Naive thymus-derived CD4-positive, alpha-beta T cell (primary cell): ENCODE results near the gene RILPL1. TPM values are rescaled to one million over a fixed set of nuclear protein-coding genes. Genes with fewer than 3 reads are reported as not detected.

ENCODE experiments used
- ATAC-seq: fragments of 150-1000 bp; cut with Tn5 transposase; 2 replicates; pipeline ENCODE4 v1.10.0; 2021; ENCODE audit warnings: mild to moderate bottlenecking, moderate library complexity
- CTCF ChIA-PET: fragments of 350-600 bp; sonication (Branson Sonifier 250); formaldehyde crosslinking; loops from one replicate; lab custom pipeline; 2021; ENCODE audit warnings: antibody characterized with exemption; lab: Charles Lee
- POLR2A ChIA-PET: fragments of 350-600 bp; sonication (Branson Sonifier 250); formaldehyde crosslinking; loops from one replicate; lab custom pipeline; 2021; ENCODE audit warnings: antibody characterized with exemption, inconsistent platforms; lab: Charles Lee
- DNase-seq, 9 donors: peaks; one replicate each; pipeline versions ENCODE4 v3.0.0 to v3.0.0-alpha.2; 2020 to 2022; ENCODE audit warnings: mixed read lengths in 1 of 9
- H3K27ac ChIP-seq: one replicate; pipeline ENCODE4 v1.7.0; 2013; ENCODE audit warnings: mild to moderate bottlenecking, low read depth, low read length, moderate library complexity
- H3K27me3 ChIP-seq, 2 donors: one replicate each; pipeline ENCODE4 v1.7.0; 2013; ENCODE audit warnings: low read length in 2 of 2, mild to moderate bottlenecking in 2 of 2, moderate library complexity in 2 of 2; ENCODE audit not compliant: control insufficient read depth in 2 of 2, insufficient read depth in 2 of 2
- H3K36me3 ChIP-seq, 3 experiments: 1 replicate in 2 of 3; 2 replicates in 1 of 3; pipeline ENCODE4 v1.7.0; 2013; ENCODE audit warnings: low read length in 3 of 3, mild to moderate bottlenecking in 3 of 3, moderate library complexity in 1 of 3; ENCODE audit not compliant: insufficient read depth in 3 of 3, control insufficient read depth in 2 of 3
- H3K4me1 ChIP-seq, 2 donors: one replicate each; pipeline ENCODE4 v1.7.0; 2013; ENCODE audit warnings: low read length in 2 of 2, mild to moderate bottlenecking in 2 of 2, moderate library complexity in 1 of 2; ENCODE audit not compliant: control insufficient read depth in 2 of 2, insufficient read depth in 2 of 2
- H3K4me3 ChIP-seq: 2 replicates; pipeline ENCODE4 v1.7.0; 2013; ENCODE audit warnings: mild to moderate bottlenecking, low read length
- H3K9me3 ChIP-seq, 3 experiments: 1 replicate in 2 of 3; 2 replicates in 1 of 3; pipeline ENCODE4 v1.7.0; 2013; ENCODE audit warnings: low read length in 3 of 3; ENCODE audit not compliant: control insufficient read depth in 2 of 3
- H3K27ac Mint-ChIP-seq, 9 donors: one replicate each; pipeline ENCODE4 v1.8.0; 2020 to 2022; ENCODE audit warnings: mixed read lengths in 9 of 9, mild to moderate bottlenecking in 8 of 9, moderate library complexity in 5 of 9, inconsistent platforms in 2 of 9
- H3K27me3 Mint-ChIP-seq, 5 donors: one replicate each; pipeline ENCODE4 v1.8.0; 2021 to 2022; ENCODE audit warnings: mixed read lengths in 5 of 5, mild to moderate bottlenecking in 1 of 5
- H3K36me3 Mint-ChIP-seq, 5 donors: one replicate each; pipeline ENCODE4 v1.8.0; 2020 to 2022; ENCODE audit warnings: mixed read lengths in 5 of 5, mild to moderate bottlenecking in 3 of 5, inconsistent platforms in 1 of 5
- H3K4me1 Mint-ChIP-seq, 7 donors: one replicate each; pipeline ENCODE4 v1.8.0; 2020 to 2022; ENCODE audit warnings: mixed read lengths in 7 of 7, mild to moderate bottlenecking in 3 of 7, inconsistent platforms in 1 of 7
- H3K4me3 Mint-ChIP-seq, 10 donors: one replicate each; pipeline ENCODE4 v1.8.0; 2020 to 2022; ENCODE audit warnings: mild to moderate bottlenecking in 10 of 10, mixed read lengths in 10 of 10, moderate library complexity in 6 of 10, inconsistent platforms in 2 of 10
- H3K9me3 Mint-ChIP-seq, 11 donors: one replicate each; pipeline ENCODE4 v1.8.0; 2020 to 2022; ENCODE audit warnings: mixed read lengths in 11 of 11, mild to moderate bottlenecking in 4 of 11, inconsistent platforms in 1 of 11, moderate library complexity in 1 of 11
- intact Hi-C, 2 donors: fragments of 100-400 bp; cut with micrococcal nuclease; formaldehyde crosslinking; loops; one replicate each; pipeline ENCODE4 v1.15.1; 2023
- microRNA-seq: library from miRNA; unstranded; fragments of <30 nt; microRNA quantifications from one replicate; pipeline ENCODE4 v1.2.0, GENCODE V29; 2022; ENCODE audit warnings: borderline microRNAs expressed
- polyA plus RNA-seq, 2 donors: library from polyadenylated mRNA; unstranded; fragments of 300-500 nt; fragmentation: Illumina TruSeq; gene quantifications; one replicate each; pipeline ENCODE4 v1.2.3, GENCODE V29; 2021
- total RNA-seq, 6 experiments: library from RNA in 5 of 6; stranded (reverse) in 5 of 6; gene quantifications; 1 replicate in 5 of 6; 2 replicates in 1 of 6; pipeline ENCODE4 v1.2.3 and lab custom pipeline; 2021 to 2026

RILPL1 gene
- total and polyA plus RNA-seq, 7 experiments from 2014 or later, result 0.29 to 9.2 (median 3.6) TPM; not detected in 1

DNA sequence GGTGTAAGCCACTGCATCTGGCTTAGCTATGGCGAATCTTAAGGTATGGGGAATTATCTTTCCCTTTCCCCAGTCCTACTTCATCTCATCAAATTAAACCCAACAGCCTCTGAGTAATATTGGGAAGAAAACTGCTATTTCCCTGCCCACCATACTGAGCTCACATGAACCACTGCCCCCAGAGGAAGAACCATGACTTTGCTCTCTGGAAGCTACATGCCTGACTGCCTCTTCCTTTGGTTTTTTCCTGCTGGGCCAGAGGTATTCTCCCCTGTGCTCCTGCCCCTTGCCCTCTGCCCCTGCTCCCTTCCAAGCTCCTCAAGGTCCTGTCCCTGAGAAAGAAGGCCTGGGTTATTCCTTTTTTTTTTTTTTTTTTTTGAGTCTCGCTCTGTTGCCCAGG is 112.2 kb downstream of the RILPL1 start:
- H3K4me3 ChIP-seq, result no peak overlapping the region
- intact Hi-C loops, result no loop called here
- DNase-seq (no peak), ATAC-seq (no peak)
- ChIA-PET CTCF (interaction anchor here (0.6 kb wide), 1 partner anchor 207 kb away, joined by 4 read pairs; no protein-coding TSS in a partner anchor), POLR2A (interaction anchor here (1.2 kb wide), 2 partner anchors 15 to 37 kb away, joined by 3 read pairs; partner anchors contain the start of genes RILPL2 and SNRNP35)
- no peak overlapping the region for H3K27ac ChIP-seq
- Mint-ChIP-seq H3K27me3 (no peaks in the 10 kb centered on the region), H3K9me3 (peaks cover 0 to 2% (median 0%) of the 10 kb centered on the region in 11 donors), H3K4me3 (no peak overlapping the region), H3K36me3 (peaks cover 0 to 27% (median 12%) of the 10 kb centered on the region in 5 donors), H3K27ac (peak overlapping the region in 2 of 9 donors; percentile 36 to 62), H3K4me1 (peaks cover 0 to 4% (median 0%) of the 10 kb centered on the region in 7 donors)
- H3K4me1 ChIP-seq, result no peaks in the 10 kb centered on the region
- no peaks in the 10 kb centered on the region for H3K9me3 ChIP-seq
- H3K27me3 ChIP-seq, result no peaks in the 10 kb centered on the region
- H3K36me3 ChIP-seq, result peaks cover 7 to 25% (median 10%) of the 10 kb centered on the region in 3 experiments

Small RNA genes within 50 kb of the gene (microRNA-seq; reads per million reads assigned to microRNA genes)
- not detected for gene MIR3908

Other genes starting within 250 kb of the RILPL1 start
- 10 to 100 TPM; 30.1 to 49.9 (median 43.7) TPM for gene SBNO1, start 168.9 kb downstream of the RILPL1 start, total RNA-seq
- 10 to 100 TPM; 31.6 to 34.0 TPM for gene SBNO1, start 168.9 kb downstream of the RILPL1 start, polyA plus RNA-seq
- 10 to 100 TPM; 24.4 to 57.4 (median 28.3) TPM for gene KMT5A, start 149.6 kb downstream of the RILPL1 start, total RNA-seq
- 1 to 10 TPM; 1.4 to 3.1 TPM for gene KMT5A, start 149.6 kb downstream of the RILPL1 start, polyA plus RNA-seq
- gene RILPL2, start 97.0 kb downstream of the RILPL1 start, total RNA-seq, result 10 to 100 TPM in 1 of 5 experiments, 1 to 10 TPM in 4; 4.3 to 12.8 (median 5.6) TPM
- gene RILPL2, start 97.0 kb downstream of the RILPL1 start, polyA plus RNA-seq, result 1 to 10 TPM; 5.5 to 5.6 TPM
- gene SNRNP35, start 75.6 kb downstream of the RILPL1 start, total RNA-seq, result 10 to 100 TPM; 30.2 to 53.4 (median 35.8) TPM
- 10 to 100 TPM; 24.2 to 35.1 TPM for gene SNRNP35, start 75.6 kb downstream of the RILPL1 start, polyA plus RNA-seq
- 100 to 1,000 TPM in 2 of 5 experiments, 10 to 100 TPM in 3; 74.6 to 198 (median 98.0) TPM for gene TMED2, start 50.8 kb upstream of the RILPL1 start, total RNA-seq
- 100 to 1,000 TPM; 199 to 256 TPM for gene TMED2, start 50.8 kb upstream of the RILPL1 start, polyA plus RNA-seq
- 10 to 100 TPM; 26.0 to 54.0 (median 43.4) TPM for gene DDX55, start 68.4 kb upstream of the RILPL1 start, total RNA-seq
- 10 to 100 TPM; 17.1 to 21.5 TPM for gene DDX55, start 68.4 kb upstream of the RILPL1 start, polyA plus RNA-seq
- 10 to 100 TPM; 44.0 to 64.3 (median 49.5) TPM for gene EIF2B1, start 100.0 kb upstream of the RILPL1 start, total RNA-seq
- 10 to 100 TPM; 70.7 to 74.3 TPM for gene EIF2B1, start 100.0 kb upstream of the RILPL1 start, polyA plus RNA-seq
- gene GTF2H3, start 100.1 kb upstream of the RILPL1 start, total RNA-seq, result 10 to 100 TPM; 21.4 to 39.7 (median 27.7) TPM
- 10 to 100 TPM; 43.2 to 47.2 TPM for gene GTF2H3, start 100.1 kb upstream of the RILPL1 start, polyA plus RNA-seq
- gene TCTN2, start 137.4 kb upstream of the RILPL1 start, total RNA-seq, result 1 to 10 TPM; 2.5 to 9.1 (median 5.3) TPM
- 1 to 10 TPM; 1.1 to 1.6 TPM for gene TCTN2, start 137.4 kb upstream of the RILPL1 start, polyA plus RNA-seq
- 10 to 100 TPM; 36.7 to 47.6 (median 37.6) TPM for gene ATP6V0A2, start 178.6 kb upstream of the RILPL1 start, total RNA-seq
- gene ATP6V0A2, start 178.6 kb upstream of the RILPL1 start, polyA plus RNA-seq, result 10 to 100 TPM; 10.5 to 15.5 TPM
- gene DNAH10, start 228.6 kb upstream of the RILPL1 start, total RNA-seq, result under 1 TPM; 0.05 to 0.50 (median 0.11) TPM
- gene DNAH10, start 228.6 kb upstream of the RILPL1 start, polyA plus RNA-seq, result under 1 TPM; 0.06 to 0.07 TPM